ENCODE measurements around the gene UNC80.

UNC80 gene

GRCh38 chr2:209808521-209808920 lies 36.9 kb downstream of the UNC80 start:
- DNase-seq: no peak

- DNase-seq: no peak
These were observed 37.6 kb downstream of the UNC80 start for GRCh38 chr2:209809256-209809655.

GRCh38 chr2:209817844-209818271 lies 46.2 kb downstream of the UNC80 start:
- DNase-seq: no peak

- DNase-seq: no peak
These were observed 47.3 kb downstream of the UNC80 start for GRCh38 chr2:209818939-209819338.

DNA sequence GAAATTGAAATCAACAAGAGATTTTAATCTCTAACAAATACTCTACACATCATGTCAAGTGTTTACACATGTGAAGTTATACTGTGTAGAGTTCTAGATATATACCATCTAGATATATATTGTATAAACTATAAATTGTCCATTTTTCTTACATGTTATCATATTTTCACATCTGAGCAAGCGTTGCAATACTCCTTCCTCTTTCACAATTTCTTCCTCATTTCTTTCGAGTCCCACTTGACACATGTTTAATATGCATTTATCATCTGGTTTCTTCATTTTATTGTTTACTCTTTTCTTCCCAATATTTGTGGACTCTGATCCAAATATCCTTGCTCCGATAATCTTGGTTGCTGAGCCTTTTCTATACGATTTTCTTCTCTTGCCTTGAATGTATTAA lies 50.2 kb downstream of the UNC80 start:
- DNase-seq: no peak

DNA sequence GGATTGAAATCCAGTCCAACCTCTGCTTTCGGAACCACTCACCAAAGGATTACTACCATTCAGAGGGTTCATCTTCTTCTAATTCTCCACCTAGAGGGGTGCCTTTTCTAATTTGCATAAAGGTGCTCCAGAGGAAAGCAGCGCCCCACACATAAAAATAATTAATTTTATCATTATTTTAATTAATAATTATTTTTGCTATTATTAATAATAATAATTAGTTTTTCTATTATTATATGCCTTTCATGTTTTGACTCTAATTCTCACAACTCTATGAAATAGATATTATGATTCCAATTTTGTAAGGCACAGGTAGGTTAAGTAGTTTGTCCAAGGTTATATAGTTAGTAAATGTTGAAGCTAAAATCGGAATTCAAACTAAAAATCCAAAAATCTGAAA lies 51.9 kb downstream of the UNC80 start:
- DNase-seq: no peak

DNA sequence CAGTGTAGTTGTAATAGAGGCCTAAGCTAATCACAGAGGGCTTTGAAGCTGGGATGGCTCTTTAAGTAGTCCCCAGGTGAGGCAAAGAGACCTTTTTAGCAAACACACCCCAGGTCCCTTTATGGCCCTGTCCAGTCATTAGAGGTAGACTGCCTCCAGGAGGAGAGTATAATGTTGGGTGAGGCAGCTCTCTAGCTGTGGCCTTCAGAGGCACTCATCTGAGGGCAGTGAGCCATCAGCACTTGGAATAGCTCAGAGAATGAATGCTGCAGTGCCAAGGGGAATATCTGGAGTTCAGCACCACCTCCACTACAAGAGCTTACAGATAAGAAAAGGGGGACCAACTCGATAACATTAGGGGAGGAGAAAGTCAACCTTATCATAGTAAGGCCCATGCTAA lies 52.8 kb downstream of the UNC80 start:
- no peak for DNase-seq

GRCh38 chr2:209830722-209831465 lies 59.3 kb downstream of the UNC80 start:
- DNase-seq: no peak

- no peak for DNase-seq
These were observed 63.1 kb downstream of the UNC80 start for GRCh38 chr2:209834767-209835166.

GRCh38 chr2:209840434-209840833 lies 68.8 kb downstream of the UNC80 start:
- no peak for DNase-seq

- DNase-seq: no peak
These were observed 74.0 kb downstream of the UNC80 start for GRCh38 chr2:209845666-209846065.

DNA sequence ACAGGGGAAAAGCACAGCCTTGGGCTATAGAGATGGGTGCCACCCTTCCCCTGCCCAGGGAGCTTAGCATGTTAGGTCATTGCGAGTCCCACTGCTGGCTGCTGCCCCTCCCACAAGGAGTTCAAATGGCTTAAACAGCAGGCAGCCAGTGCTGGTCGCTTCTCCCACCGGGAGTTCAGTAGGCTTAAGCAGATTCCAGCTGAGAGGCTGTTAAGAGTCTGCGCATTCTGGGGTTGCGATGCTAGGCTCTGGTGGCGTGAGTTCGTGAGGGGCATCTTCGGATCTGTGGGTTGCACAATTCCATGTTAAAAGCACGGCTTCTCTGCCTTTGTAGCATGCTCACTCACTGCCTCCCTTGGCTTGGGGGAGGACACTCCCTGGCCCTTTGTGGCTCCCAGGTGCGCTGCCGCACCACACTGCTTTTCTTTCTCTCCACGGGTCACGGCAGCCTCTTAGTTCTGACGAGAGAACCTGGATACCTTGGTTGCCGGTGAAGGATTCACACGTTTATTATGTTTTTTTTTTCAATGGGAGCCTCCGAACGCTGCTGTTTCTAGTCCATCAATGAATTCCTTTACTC lies 93.2 kb downstream of the UNC80 start:
- DNase-seq: no peak

GRCh38 chr2:209868271-209868994 lies 96.8 kb downstream of the UNC80 start:
- no peak for DNase-seq

DNA sequence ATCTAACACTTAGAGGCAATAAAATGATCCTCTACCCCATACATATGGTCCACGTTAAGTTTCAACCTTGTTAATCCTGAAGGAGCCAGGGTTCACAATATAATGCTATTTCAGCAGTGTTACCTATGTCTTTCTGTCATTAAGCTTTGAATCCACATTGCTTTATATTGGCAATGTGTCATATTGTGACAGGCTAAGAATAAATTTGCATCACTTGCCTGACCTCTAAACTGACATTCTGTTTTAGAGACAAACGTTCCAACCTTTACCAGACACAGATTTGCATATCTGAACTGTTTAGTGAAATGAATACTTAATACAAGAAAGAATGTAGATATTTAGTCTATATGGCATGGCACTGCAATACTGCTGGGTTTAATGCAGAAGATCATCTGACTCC lies 98.4 kb downstream of the UNC80 start:
- DNase-seq: no peak

DNA sequence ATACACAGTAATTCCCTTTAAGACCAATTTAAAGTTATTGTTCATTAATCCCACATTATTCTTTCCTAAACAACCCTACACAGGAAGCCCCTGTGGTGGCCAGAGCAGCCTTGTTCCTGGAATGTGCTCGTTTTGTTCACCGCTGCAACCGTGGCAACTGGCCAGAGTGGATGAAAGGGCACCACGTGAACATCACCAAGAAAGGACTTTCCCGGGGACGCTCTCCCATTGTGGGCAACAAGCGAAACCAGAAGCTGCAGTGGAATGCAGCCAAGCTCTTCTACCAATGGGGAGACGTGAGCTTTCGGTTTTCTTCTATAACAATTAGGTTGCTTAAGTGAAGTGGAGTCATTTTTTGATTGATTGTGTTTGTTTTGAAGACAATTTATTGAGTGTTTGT lies 101.0 kb downstream of the UNC80 start:
- DNase-seq: no peak

- DNase-seq: no peak
These were observed 103.6 kb downstream of the UNC80 start for GRCh38 chr2:209875270-209875669.

GRCh38 chr2:209876211-209876610 lies 104.6 kb downstream of the UNC80 start:
- DNase-seq: no peak

GRCh38 chr2:209878701-209879100 lies 107.1 kb downstream of the UNC80 start:
- DNase-seq: no peak

GRCh38 chr2:209900638-209901037 lies 129.0 kb downstream of the UNC80 start:
- no peak for DNase-seq

DNA sequence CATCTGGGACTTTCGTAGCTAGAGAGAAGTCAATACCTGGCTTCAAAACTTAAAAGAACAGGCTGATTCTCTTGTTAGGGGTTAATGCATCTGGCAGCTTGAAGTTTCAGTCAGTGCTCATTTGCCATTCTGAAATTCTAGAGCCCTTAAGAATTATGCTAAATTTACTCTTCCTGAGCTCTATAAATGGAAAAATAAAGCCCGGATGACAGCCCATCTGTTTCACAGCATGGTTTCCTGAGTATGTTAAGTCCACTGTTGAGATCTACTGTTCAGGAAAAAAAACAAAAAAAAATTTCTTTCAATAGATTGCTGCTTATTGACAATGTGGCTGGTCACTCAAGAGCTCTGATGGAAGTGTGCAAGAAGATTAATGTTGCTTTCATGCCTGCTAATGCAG lies 129.5 kb downstream of the UNC80 start:
- no peak for DNase-seq

- no peak for DNase-seq
These were observed 134.1 kb downstream of the UNC80 start for GRCh38 chr2:209905691-209906090.

- no peak for DNase-seq
These were observed 136.1 kb downstream of the UNC80 start for GRCh38 chr2:209907746-209908145.

DNA sequence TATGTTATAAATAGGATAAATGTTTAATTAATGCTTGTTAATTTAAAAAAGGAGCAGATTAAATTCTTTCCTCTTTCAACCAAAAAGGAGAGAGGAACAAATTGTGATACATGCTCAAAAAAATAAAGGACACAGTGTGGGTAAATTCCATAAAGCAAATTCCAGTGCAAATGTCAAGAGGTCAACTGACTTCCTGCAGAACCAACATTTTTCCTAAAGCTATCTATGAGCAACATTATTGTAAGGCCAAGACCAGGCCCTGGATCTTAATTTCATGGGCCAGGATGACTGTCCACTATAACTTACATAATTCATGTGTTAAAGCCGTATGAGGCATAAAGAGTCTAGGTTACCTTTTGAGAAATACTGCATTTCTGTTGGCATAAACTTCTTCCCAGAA lies 136.9 kb downstream of the UNC80 start:
- no peak for DNase-seq

DNA sequence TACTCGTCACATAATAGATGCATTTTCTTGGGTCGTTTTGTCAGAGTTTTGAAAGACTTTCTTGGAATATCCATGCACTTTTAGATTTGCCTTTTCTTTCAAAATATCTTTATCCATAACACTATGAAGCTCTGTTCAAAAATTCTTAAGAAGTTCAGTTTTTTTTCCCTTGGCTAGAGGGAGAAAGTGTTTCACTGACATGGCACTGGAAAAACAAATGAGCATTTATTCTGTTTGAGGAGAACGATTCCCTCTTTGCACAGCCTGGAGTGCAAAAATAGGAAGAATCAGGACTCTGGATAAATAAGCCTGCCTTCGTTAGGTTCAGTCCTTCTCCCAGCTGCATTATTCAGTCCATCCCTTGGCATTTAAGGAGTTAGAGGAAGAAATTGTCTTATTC lies 139.9 kb downstream of the UNC80 start:
- DNase-seq: no peak
